Progenitor cell of endocrine pancreas (in vitro differentiated cells): ENCODE measurements around the gene SIM1. TPM values are rescaled to one million over a fixed set of nuclear protein-coding genes. Genes with fewer than 3 reads are reported as not detected.

ENCODE experiments used
- DNase-seq: peaks from one replicate; pipeline ENCODE4 v3.0.0; 2021; ENCODE audit warnings: low spot score; ENCODE audit not compliant: unreplicated experiment
- H3K27ac Mint-ChIP-seq: 2 replicates; pipeline ENCODE4 v1.8.0; 2021; ENCODE audit warnings: mild to moderate bottlenecking, moderate library complexity, mixed read lengths
- H3K27me3 Mint-ChIP-seq: 2 replicates; pipeline ENCODE4 v1.8.0; 2021; ENCODE audit warnings: mixed read lengths
- H3K36me3 Mint-ChIP-seq: 2 replicates; pipeline ENCODE4 v1.8.0; 2022; ENCODE audit warnings: mixed read lengths; ENCODE audit not compliant: insufficient read depth
- H3K4me1 Mint-ChIP-seq: 2 replicates; pipeline ENCODE4 v1.8.0; 2021; ENCODE audit warnings: low read depth, mixed read lengths
- H3K4me3 Mint-ChIP-seq: 2 replicates; pipeline ENCODE4 v1.8.0; 2021; ENCODE audit warnings: low read depth, mild to moderate bottlenecking, moderate library complexity, mixed read lengths
- H3K9me3 Mint-ChIP-seq: 2 replicates; pipeline ENCODE4 v1.8.0; 2021; ENCODE audit warnings: low read depth, mixed read lengths
- total RNA-seq: library from RNA; stranded (reverse); gene quantifications from 2 replicates; pipeline ENCODE4 v1.2.1, GENCODE V29; 2021
- TF ChIP-seq, protein P1 (sequence below): fragments of 200-600 bp; sonication (generic); IDR thresholded peaks from one replicate; pipeline ENCODE4 v1.5.0; 2021; ENCODE audit warnings: antibody characterized with exemption, mild to moderate bottlenecking; ENCODE audit not compliant: unreplicated experiment

Gene SIM1
- total RNA-seq, 1 donor from 2014 or later, result 6.9 TPM

DNA sequence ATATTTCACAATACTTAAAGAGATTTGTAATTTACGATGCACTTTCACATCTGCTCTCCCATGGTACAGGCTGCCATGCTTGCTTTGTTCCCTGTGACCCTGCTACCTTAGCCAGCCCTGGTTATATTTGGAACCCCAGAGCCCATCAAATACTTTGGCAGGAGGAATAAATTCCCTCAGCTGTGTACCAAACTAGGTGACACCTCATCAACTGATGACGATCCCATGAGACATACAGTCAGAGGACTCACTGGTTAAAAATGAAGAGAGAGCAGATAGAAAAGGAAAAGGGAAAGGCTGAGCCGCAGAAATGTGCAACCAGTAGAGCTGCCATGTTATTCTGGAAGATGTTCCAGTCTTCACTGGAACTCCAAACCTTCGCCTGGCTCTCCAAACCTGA, 120.0 kb downstream of the SIM1 start:
- Mint-ChIP-seq H3K27me3 (no peaks in the 10 kb centered on the region), H3K9me3 (no peaks in the 10 kb centered on the region), H3K4me3 (no peak overlapping the region), H3K4me1 (peaks cover 26% of the 10 kb centered on the region), H3K27ac (no peak overlapping the region), H3K36me3 (no peaks in the 10 kb centered on the region)
- no peak for DNase-seq
- TF ChIP-seq, protein P1, sequence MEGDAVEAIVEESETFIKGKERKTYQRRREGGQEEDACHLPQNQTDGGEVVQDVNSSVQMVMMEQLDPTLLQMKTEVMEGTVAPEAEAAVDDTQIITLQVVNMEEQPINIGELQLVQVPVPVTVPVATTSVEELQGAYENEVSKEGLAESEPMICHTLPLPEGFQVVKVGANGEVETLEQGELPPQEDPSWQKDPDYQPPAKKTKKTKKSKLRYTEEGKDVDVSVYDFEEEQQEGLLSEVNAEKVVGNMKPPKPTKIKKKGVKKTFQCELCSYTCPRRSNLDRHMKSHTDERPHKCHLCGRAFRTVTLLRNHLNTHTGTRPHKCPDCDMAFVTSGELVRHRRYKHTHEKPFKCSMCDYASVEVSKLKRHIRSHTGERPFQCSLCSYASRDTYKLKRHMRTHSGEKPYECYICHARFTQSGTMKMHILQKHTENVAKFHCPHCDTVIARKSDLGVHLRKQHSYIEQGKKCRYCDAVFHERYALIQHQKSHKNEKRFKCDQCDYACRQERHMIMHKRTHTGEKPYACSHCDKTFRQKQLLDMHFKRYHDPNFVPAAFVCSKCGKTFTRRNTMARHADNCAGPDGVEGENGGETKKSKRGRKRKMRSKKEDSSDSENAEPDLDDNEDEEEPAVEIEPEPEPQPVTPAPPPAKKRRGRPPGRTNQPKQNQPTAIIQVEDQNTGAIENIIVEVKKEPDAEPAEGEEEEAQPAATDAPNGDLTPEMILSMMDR, result no peak

DNA sequence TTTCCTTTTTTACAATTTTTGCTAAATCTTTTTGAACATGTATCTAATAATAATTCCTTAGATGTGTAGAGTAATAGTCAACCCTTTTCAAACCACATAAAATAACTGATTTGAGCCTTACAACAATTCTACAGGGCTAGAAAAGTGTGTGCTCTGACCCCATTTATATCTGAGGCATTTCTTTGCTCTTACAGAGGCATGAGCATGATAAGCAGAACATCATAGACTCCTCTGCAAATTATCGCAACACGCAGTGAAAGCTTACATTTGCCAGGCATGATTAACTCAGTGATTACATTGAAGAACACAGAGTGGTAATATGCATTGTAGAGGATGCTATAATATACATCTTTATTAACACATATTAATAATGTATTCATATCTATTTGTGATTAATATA, 120.4 kb downstream of the SIM1 start:
- Mint-ChIP-seq H3K27me3 (no peaks in the 10 kb centered on the region), H3K4me3 (no peak overlapping the region)
- TF ChIP-seq, protein P1, result no peak

DNA sequence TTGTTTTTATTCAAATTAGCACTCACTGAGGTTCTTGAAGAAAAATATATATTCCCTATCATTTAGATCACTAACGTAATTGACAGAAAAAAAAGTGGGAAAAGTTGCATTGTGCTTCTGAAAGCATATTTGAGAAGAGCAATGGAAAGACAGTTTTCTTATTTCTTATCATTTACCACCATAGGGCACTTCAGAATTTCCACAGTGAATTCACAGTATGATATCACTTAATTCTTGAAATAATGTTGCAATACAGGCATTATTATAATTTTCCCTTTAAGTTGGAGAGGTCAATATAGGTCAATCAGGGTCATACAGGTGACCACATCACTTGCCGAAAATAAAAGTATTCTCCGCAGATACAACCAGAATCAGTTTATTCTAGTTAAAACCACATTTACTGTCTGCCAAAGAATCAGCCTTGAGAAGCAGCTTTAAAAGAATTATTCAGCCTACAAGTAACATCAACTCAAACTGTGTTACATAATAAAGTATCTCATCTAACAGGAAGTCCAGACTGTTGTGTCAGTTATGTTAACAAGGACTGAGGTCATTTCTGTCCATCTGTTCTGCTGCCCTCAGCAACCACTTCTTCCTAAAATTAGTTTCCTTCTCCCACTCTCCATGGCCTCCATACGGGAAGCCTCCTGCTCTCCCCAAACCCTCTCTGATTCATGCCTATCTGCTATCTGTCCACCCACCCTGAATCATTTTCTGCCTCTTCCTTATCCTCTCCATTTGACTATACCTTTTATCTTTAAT, 121.2 kb downstream of the SIM1 start:
- Mint-ChIP-seq H3K4me3 (no peak overlapping the region), H3K4me1 (peaks cover 25% of the 10 kb centered on the region), H3K9me3 (no peaks in the 10 kb centered on the region), H3K27ac (no peak overlapping the region), H3K36me3 (no peaks in the 10 kb centered on the region), H3K27me3 (no peaks in the 10 kb centered on the region)
- TF ChIP-seq, protein P1, result no peak
- no peak for DNase-seq

More for the DNA sequence above, 120.4 kb downstream of the SIM1 start:
- DNase-seq, result no peak
- no peaks in the 10 kb centered on the region for H3K36me3 Mint-ChIP-seq
- H3K4me1 Mint-ChIP-seq, result peaks cover 26% of the 10 kb centered on the region
- no peaks in the 10 kb centered on the region for H3K9me3 Mint-ChIP-seq
- no peak overlapping the region for H3K27ac Mint-ChIP-seq

DNA sequence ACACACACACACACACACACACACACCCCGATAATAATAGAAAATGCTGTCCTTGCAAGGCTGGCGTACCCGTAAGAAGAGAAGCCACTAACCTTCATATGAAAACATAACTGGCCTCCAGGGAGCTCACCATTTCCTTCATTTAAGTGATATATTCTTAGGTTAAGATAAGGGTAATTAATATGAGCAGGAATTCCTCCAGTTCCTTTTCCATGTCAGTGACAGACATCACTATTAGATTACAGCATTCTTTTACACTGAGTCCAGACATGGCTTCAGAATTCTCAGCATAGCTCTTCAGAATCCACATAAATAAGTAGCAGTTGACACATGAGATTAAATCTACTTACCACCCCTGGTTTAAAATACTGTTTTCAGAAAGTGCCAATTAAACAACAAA, 121.9 kb downstream of the SIM1 start:
- H3K9me3 Mint-ChIP-seq, result no peaks in the 10 kb centered on the region
- TF ChIP-seq, protein P1, result no peak
- H3K27me3 Mint-ChIP-seq, result no peaks in the 10 kb centered on the region
- no peaks in the 10 kb centered on the region for H3K36me3 Mint-ChIP-seq
- DNase-seq, result no peak
- H3K4me1 Mint-ChIP-seq, result peaks cover 21% of the 10 kb centered on the region
- no peak overlapping the region for H3K27ac Mint-ChIP-seq
- H3K4me3 Mint-ChIP-seq, result no peak overlapping the region

DNA sequence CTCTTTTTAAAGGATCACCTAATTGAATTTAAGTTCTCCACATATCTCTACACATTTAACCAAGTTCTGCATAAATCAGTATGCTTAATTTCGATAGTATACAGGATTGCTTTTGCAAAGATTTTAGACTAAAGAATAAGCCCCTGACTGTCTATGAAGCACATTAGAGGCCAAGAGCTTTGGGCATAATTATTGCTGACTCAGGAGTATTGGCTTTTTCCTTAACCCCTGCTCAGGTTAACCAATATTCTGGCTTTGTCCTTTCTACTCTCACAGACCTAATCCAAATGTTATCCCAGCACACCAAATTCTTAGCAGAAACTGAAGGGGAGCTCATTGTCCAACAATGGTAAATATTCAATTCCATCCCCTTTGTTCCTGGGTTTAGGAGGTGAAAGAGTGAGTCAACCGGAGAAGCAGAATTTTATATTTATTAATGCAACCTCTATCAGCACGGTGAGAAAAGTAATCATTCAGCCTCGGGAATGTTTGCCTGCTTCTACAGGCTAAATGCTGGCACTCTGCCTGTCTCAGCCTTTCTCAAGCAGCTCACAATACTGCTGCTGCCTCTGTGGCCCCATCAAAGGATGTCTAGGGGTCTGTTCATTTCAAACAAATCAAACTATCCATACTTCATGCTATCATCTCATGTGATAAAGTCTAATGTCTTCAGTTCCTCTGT, 125.0 kb downstream of the SIM1 start:
- no peak for DNase-seq
- peaks cover 14% of the 10 kb centered on the region for H3K4me1 Mint-ChIP-seq
- no peak overlapping the region for H3K4me3 Mint-ChIP-seq
- no peaks in the 10 kb centered on the region for H3K36me3 Mint-ChIP-seq
- H3K27me3 Mint-ChIP-seq, result no peaks in the 10 kb centered on the region
- no peaks in the 10 kb centered on the region for H3K9me3 Mint-ChIP-seq
- no peak overlapping the region for H3K27ac Mint-ChIP-seq
- TF ChIP-seq, protein P1, result no peak
